ENCODE results near the gene SORCS3. TPM values are rescaled to one million over a fixed set of nuclear protein-coding genes. Genes with fewer than 3 reads are reported as not detected.

The SORCS3 gene
- polyA plus RNA-seq, 4 donors, result 0.07 to 0.31 TPM; not detected in 2

- Histone ChIP-seq H3K36me3 (ENCODE audit: control insufficient read depth in 3 of 3, insufficient read depth in 2 of 3, low read depth in 1 of 3, low read length in 3 of 3) (no peaks in the 10 kb centered on the region), H3K9me3 (ENCODE audit: control insufficient read depth in 2 of 2, insufficient read depth in 1 of 2, low read depth in 1 of 2, low read length in 1 of 2) (no peaks in the 10 kb centered on the region), H3K4me1 (ENCODE audit: control insufficient read depth in 3 of 3, insufficient read depth in 2 of 3, low read depth in 1 of 3, low read length in 2 of 3) (no peaks in the 10 kb centered on the region), H3K27me3 (ENCODE audit: control insufficient read depth in 3 of 3, insufficient read depth in 3 of 3, low read length in 3 of 3) (no peaks in the 10 kb centered on the region), H3K4me3 (ENCODE audit: low read depth in 1 of 3, low read length in 3 of 3) (no peak overlapping the region), H3K27ac (ENCODE audit: low read depth in 1 of 3, low read length in 2 of 3) (no peak overlapping the region)
- FAIRE-seq, result no peak
- no peak for DNase-seq
Measured at GRCh38 chr10:104899779-104900178, 258.7 kb downstream of the SORCS3 start.

GRCh38 chr10:104903433-104903832 lies 262.3 kb downstream of the SORCS3 start:
- no peaks in the 10 kb centered on the region for H3K4me1 ChIP-seq (ENCODE audit: control insufficient read depth in 3 of 3, insufficient read depth in 2 of 3, low read depth in 1 of 3, low read length in 2 of 3)
- DNase-seq, result no peak
- no peak for FAIRE-seq
- no peaks in the 10 kb centered on the region for H3K36me3 ChIP-seq (ENCODE audit: control insufficient read depth in 3 of 3, insufficient read depth in 2 of 3, low read depth in 1 of 3, low read length in 3 of 3)
- H3K4me3 ChIP-seq (ENCODE audit: low read depth in 1 of 3, low read length in 3 of 3), result no peak overlapping the region
- no peaks in the 10 kb centered on the region for H3K9me3 ChIP-seq (ENCODE audit: control insufficient read depth in 2 of 2, insufficient read depth in 1 of 2, low read depth in 1 of 2, low read length in 1 of 2)
- H3K27me3 ChIP-seq (ENCODE audit: control insufficient read depth in 3 of 3, insufficient read depth in 3 of 3, low read length in 3 of 3), result no peaks in the 10 kb centered on the region
- H3K27ac ChIP-seq (ENCODE audit: low read depth in 1 of 3, low read length in 2 of 3), result no peak overlapping the region
- WGBS, 3 donors, result 77 to 84% (median 80%) methylated on average over 3 of the region's 3 CpGs

GRCh38 chr10:104904753-104905323 lies 263.7 kb downstream of the SORCS3 start:
- 57 to 71% (median 63%) methylated on average over 5 of the region's 5 CpGs for WGBS, 3 donors
- Histone ChIP-seq H3K9me3 (ENCODE audit: control insufficient read depth in 2 of 2, insufficient read depth in 1 of 2, low read depth in 1 of 2, low read length in 1 of 2) (no peaks in the 10 kb centered on the region), H3K4me3 (ENCODE audit: low read depth in 1 of 3, low read length in 3 of 3) (no peak overlapping the region), H3K27me3 (ENCODE audit: control insufficient read depth in 3 of 3, insufficient read depth in 3 of 3, low read length in 3 of 3) (no peaks in the 10 kb centered on the region), H3K4me1 (ENCODE audit: control insufficient read depth in 3 of 3, insufficient read depth in 2 of 3, low read depth in 1 of 3, low read length in 2 of 3) (no peaks in the 10 kb centered on the region), H3K27ac (ENCODE audit: low read depth in 1 of 3, low read length in 2 of 3) (no peak overlapping the region), H3K36me3 (ENCODE audit: control insufficient read depth in 3 of 3, insufficient read depth in 2 of 3, low read depth in 1 of 3, low read length in 3 of 3) (no peaks in the 10 kb centered on the region)
- FAIRE-seq (no peak), DNase-seq (no peak)

GRCh38 chr10:104906112-104906511 lies 265.0 kb downstream of the SORCS3 start:
- WGBS, 3 donors, result 25 to 44% (median 30%) methylated on average over 3 of the region's 3 CpGs
- Histone ChIP-seq H3K4me1 (ENCODE audit: control insufficient read depth in 3 of 3, insufficient read depth in 2 of 3, low read depth in 1 of 3, low read length in 2 of 3) (no peaks in the 10 kb centered on the region), H3K36me3 (ENCODE audit: control insufficient read depth in 3 of 3, insufficient read depth in 2 of 3, low read depth in 1 of 3, low read length in 3 of 3) (no peaks in the 10 kb centered on the region), H3K27me3 (ENCODE audit: control insufficient read depth in 3 of 3, insufficient read depth in 3 of 3, low read length in 3 of 3) (no peaks in the 10 kb centered on the region), H3K9me3 (ENCODE audit: control insufficient read depth in 2 of 2, insufficient read depth in 1 of 2, low read depth in 1 of 2, low read length in 1 of 2) (no peaks in the 10 kb centered on the region), H3K4me3 (ENCODE audit: low read depth in 1 of 3, low read length in 3 of 3) (no peak overlapping the region), H3K27ac (ENCODE audit: low read depth in 1 of 3, low read length in 2 of 3) (no peak overlapping the region)
- DNase-seq (no peak), FAIRE-seq (no peak)

GRCh38 chr10:104907521-104907920 lies 266.4 kb downstream of the SORCS3 start:
- H3K4me3 ChIP-seq (ENCODE audit: low read depth in 1 of 3, low read length in 3 of 3), result no peak overlapping the region
- WGBS, 3 donors, result 67 to 79% (median 76%) methylated on average over 4 of the region's 4 CpGs
- no peaks in the 10 kb centered on the region for H3K9me3 ChIP-seq (ENCODE audit: control insufficient read depth in 2 of 2, insufficient read depth in 1 of 2, low read depth in 1 of 2, low read length in 1 of 2)
- H3K4me1 ChIP-seq (ENCODE audit: control insufficient read depth in 3 of 3, insufficient read depth in 2 of 3, low read depth in 1 of 3, low read length in 2 of 3), result no peaks in the 10 kb centered on the region
- no peak overlapping the region for H3K27ac ChIP-seq (ENCODE audit: low read depth in 1 of 3, low read length in 2 of 3)
- no peak for FAIRE-seq
- no peaks in the 10 kb centered on the region for H3K36me3 ChIP-seq (ENCODE audit: control insufficient read depth in 3 of 3, insufficient read depth in 2 of 3, low read depth in 1 of 3, low read length in 3 of 3)
- no peaks in the 10 kb centered on the region for H3K27me3 ChIP-seq (ENCODE audit: control insufficient read depth in 3 of 3, insufficient read depth in 3 of 3, low read length in 3 of 3)
- no peak for DNase-seq

- FAIRE-seq (no peak), DNase-seq (no peak)
- no peak overlapping the region for H3K4me3 ChIP-seq (ENCODE audit: low read depth in 1 of 3, low read length in 3 of 3)
- no peaks in the 10 kb centered on the region for H3K9me3 ChIP-seq (ENCODE audit: control insufficient read depth in 2 of 2, insufficient read depth in 1 of 2, low read depth in 1 of 2, low read length in 1 of 2)
- 60 to 81% (median 72%) methylated on average over 2 of the region's 2 CpGs for WGBS, 3 donors
- H3K27me3 ChIP-seq (ENCODE audit: control insufficient read depth in 3 of 3, insufficient read depth in 3 of 3, low read length in 3 of 3), result no peaks in the 10 kb centered on the region
- no peak overlapping the region for H3K27ac ChIP-seq (ENCODE audit: low read depth in 1 of 3, low read length in 2 of 3)
- H3K4me1 ChIP-seq (ENCODE audit: control insufficient read depth in 3 of 3, insufficient read depth in 2 of 3, low read depth in 1 of 3, low read length in 2 of 3), result no peaks in the 10 kb centered on the region
- H3K36me3 ChIP-seq (ENCODE audit: control insufficient read depth in 3 of 3, insufficient read depth in 2 of 3, low read depth in 1 of 3, low read length in 3 of 3), result no peaks in the 10 kb centered on the region
Measured at GRCh38 chr10:104908581-104908980, 267.5 kb downstream of the SORCS3 start.

- Histone ChIP-seq H3K27ac (ENCODE audit: low read depth in 1 of 3, low read length in 2 of 3) (no peak overlapping the region), H3K4me1 (ENCODE audit: control insufficient read depth in 3 of 3, insufficient read depth in 2 of 3, low read depth in 1 of 3, low read length in 2 of 3) (no peaks in the 10 kb centered on the region), H3K4me3 (ENCODE audit: low read depth in 1 of 3, low read length in 3 of 3) (no peak overlapping the region), H3K9me3 (ENCODE audit: control insufficient read depth in 2 of 2, insufficient read depth in 1 of 2, low read depth in 1 of 2, low read length in 1 of 2) (no peaks in the 10 kb centered on the region), H3K36me3 (ENCODE audit: control insufficient read depth in 3 of 3, insufficient read depth in 2 of 3, low read depth in 1 of 3, low read length in 3 of 3) (no peaks in the 10 kb centered on the region), H3K27me3 (ENCODE audit: control insufficient read depth in 3 of 3, insufficient read depth in 3 of 3, low read length in 3 of 3) (no peaks in the 10 kb centered on the region)
- 40 to 64% (median 47%) methylated on average over 3 of the region's 3 CpGs for WGBS, 3 donors
- DNase-seq (no peak), FAIRE-seq (no peak)
Measured at GRCh38 chr10:104910712-104911111, 269.6 kb downstream of the SORCS3 start.

- Histone ChIP-seq H3K36me3 (ENCODE audit: control insufficient read depth in 3 of 3, insufficient read depth in 2 of 3, low read depth in 1 of 3, low read length in 3 of 3) (no peaks in the 10 kb centered on the region), H3K4me3 (ENCODE audit: low read depth in 1 of 3, low read length in 3 of 3) (no peak overlapping the region), H3K4me1 (ENCODE audit: control insufficient read depth in 3 of 3, insufficient read depth in 2 of 3, low read depth in 1 of 3, low read length in 2 of 3) (no peaks in the 10 kb centered on the region), H3K27ac (ENCODE audit: low read depth in 1 of 3, low read length in 2 of 3) (no peak overlapping the region), H3K9me3 (ENCODE audit: control insufficient read depth in 2 of 2, insufficient read depth in 1 of 2, low read depth in 1 of 2, low read length in 1 of 2) (no peaks in the 10 kb centered on the region), H3K27me3 (ENCODE audit: control insufficient read depth in 3 of 3, insufficient read depth in 3 of 3, low read length in 3 of 3) (no peaks in the 10 kb centered on the region)
- 48 to 76% (median 65%) methylated on average over 2 of the region's 2 CpGs for WGBS, 3 donors
- FAIRE-seq, result no peak
- DNase-seq, result no peak
Measured at GRCh38 chr10:104913390-104913789, 272.3 kb downstream of the SORCS3 start.

- no peaks in the 10 kb centered on the region for H3K4me1 ChIP-seq (ENCODE audit: control insufficient read depth in 3 of 3, insufficient read depth in 2 of 3, low read depth in 1 of 3, low read length in 2 of 3)
- no peak overlapping the region for H3K27ac ChIP-seq (ENCODE audit: low read depth in 1 of 3, low read length in 2 of 3)
- DNase-seq, result no peak
- no peak for FAIRE-seq
- H3K27me3 ChIP-seq (ENCODE audit: control insufficient read depth in 3 of 3, insufficient read depth in 3 of 3, low read length in 3 of 3), result no peaks in the 10 kb centered on the region
- WGBS, 3 donors, result 59 to 81% (median 68%) methylated on average over 2 of the region's 2 CpGs
- no peaks in the 10 kb centered on the region for H3K9me3 ChIP-seq (ENCODE audit: control insufficient read depth in 2 of 2, insufficient read depth in 1 of 2, low read depth in 1 of 2, low read length in 1 of 2)
- H3K36me3 ChIP-seq (ENCODE audit: control insufficient read depth in 3 of 3, insufficient read depth in 2 of 3, low read depth in 1 of 3, low read length in 3 of 3), result no peaks in the 10 kb centered on the region
- H3K4me3 ChIP-seq (ENCODE audit: low read depth in 1 of 3, low read length in 3 of 3), result no peak overlapping the region
Measured at GRCh38 chr10:104920476-104920875, 279.4 kb downstream of the SORCS3 start.

Data from small intestine (tissue), 7 donors.